ENCODE results near the gene SLC41A2.

DNA sequence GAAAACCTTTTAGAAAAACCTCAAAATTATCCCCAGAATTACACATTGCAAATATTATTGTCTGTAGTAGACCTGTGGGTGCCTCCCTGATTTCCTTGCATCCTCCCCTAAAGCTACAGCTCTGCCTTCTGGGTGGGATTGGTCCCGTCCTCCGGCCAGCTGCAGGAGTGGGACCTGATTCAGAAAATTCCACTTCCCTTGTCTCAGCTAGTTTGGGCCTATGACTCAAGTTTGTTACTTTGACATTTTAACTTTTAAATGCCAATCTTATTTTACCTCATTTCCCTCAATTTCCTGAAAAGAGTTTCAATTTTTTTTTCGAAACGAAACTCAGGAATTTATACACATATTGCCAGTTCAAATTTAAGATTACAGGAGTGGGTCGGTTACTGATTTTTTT lies 13.2 kb upstream of the SLC41A2 start:
- TF ChIP-seq SP1 (IDR thresholded peaks at IDR 0.05) (no peak), SP1 (CRISPR knock-in tag; IDR thresholded peaks at IDR 0.05) (no peak), KLF6 (CRISPR knock-in tag; IDR thresholded peaks at IDR 0.05) (no peak), POLR2AphosphoS5 (IDR thresholded peaks at IDR 0.05; ENCODE audit: low read depth, low read length) (no peak)
- TF ChIP-seq, protein P1, sequence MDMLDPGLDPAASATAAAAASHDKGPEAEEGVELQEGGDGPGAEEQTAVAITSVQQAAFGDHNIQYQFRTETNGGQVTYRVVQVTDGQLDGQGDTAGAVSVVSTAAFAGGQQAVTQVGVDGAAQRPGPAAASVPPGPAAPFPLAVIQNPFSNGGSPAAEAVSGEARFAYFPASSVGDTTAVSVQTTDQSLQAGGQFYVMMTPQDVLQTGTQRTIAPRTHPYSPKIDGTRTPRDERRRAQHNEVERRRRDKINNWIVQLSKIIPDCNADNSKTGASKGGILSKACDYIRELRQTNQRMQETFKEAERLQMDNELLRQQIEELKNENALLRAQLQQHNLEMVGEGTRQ (IDR thresholded peaks at IDR 0.05; ENCODE audit: low read depth, low read length) = no peak
- TF ChIP-seq, protein P1 (CRISPR knock-in tag; IDR thresholded peaks at IDR 0.05; ENCODE audit: borderline replicate concordance) = no peak
- TF ChIP-seq, protein P2, sequence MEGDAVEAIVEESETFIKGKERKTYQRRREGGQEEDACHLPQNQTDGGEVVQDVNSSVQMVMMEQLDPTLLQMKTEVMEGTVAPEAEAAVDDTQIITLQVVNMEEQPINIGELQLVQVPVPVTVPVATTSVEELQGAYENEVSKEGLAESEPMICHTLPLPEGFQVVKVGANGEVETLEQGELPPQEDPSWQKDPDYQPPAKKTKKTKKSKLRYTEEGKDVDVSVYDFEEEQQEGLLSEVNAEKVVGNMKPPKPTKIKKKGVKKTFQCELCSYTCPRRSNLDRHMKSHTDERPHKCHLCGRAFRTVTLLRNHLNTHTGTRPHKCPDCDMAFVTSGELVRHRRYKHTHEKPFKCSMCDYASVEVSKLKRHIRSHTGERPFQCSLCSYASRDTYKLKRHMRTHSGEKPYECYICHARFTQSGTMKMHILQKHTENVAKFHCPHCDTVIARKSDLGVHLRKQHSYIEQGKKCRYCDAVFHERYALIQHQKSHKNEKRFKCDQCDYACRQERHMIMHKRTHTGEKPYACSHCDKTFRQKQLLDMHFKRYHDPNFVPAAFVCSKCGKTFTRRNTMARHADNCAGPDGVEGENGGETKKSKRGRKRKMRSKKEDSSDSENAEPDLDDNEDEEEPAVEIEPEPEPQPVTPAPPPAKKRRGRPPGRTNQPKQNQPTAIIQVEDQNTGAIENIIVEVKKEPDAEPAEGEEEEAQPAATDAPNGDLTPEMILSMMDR (CRISPR knock-in tag; IDR thresholded peaks at IDR 0.05) = no peak

All from HepG2 (cell line).